SU-DHL-6 (cell line): ENCODE measurements around the gene KCNN1.

Experiments used
- EZH2phosphoT487 ChIP-seq: fragments of 200-600 bp; sonication (generic), shearing (Covaris generic); conservative IDR thresholded peaks from 2 replicates; pipeline ENCODE4 v1.6.1; 2018; ENCODE audit warnings: mild to moderate bottlenecking, antibody characterized with exemption, low read length, moderate library complexity, mixed read lengths
- TF ChIP-seq, protein P1 (sequence below): fragments of 200-600 bp; sonication (generic); IDR thresholded peaks from one replicate; pipeline ENCODE4 v1.5.1; 2017; ENCODE audit warnings: antibody characterized with exemption, mild to moderate bottlenecking, low read length, moderate library complexity; ENCODE audit not compliant: insufficient read depth, poor library complexity, severe bottlenecking

DNA sequence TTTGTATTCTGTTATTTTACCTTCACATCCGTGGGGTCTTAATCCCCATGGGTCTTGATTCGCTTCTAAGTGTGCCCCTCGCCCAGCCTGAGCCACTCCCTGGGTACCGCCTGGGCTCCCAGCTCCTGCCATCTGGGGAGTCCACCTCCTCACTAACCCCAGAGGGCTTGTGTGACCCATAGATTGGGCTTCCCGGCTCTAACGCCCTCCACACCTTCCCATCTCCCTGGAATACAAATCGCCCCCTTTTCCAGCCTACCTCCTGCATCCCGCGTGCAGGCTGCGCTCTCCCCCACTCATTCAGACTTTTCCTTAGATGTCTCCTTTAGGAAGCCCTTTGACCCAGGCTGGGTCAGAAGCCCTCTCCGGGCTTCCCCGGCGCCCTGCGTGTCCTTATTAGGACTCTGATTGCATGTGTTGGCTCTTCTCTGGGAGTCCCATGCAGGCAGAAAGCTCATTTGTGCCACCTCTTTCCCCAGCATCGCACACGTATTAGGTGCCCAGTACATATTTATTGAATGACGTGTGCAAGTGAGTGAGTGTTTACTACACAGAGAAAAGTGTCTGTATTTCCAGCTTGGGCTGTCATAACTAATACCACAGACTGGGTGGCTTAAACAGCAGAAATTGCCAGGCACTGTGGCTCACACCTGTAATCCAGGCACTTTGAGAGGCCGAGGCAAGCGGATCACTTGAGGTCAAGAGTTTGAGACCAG is 33.3 kb upstream of the KCNN1 start:
- TF ChIP-seq, protein P1, sequence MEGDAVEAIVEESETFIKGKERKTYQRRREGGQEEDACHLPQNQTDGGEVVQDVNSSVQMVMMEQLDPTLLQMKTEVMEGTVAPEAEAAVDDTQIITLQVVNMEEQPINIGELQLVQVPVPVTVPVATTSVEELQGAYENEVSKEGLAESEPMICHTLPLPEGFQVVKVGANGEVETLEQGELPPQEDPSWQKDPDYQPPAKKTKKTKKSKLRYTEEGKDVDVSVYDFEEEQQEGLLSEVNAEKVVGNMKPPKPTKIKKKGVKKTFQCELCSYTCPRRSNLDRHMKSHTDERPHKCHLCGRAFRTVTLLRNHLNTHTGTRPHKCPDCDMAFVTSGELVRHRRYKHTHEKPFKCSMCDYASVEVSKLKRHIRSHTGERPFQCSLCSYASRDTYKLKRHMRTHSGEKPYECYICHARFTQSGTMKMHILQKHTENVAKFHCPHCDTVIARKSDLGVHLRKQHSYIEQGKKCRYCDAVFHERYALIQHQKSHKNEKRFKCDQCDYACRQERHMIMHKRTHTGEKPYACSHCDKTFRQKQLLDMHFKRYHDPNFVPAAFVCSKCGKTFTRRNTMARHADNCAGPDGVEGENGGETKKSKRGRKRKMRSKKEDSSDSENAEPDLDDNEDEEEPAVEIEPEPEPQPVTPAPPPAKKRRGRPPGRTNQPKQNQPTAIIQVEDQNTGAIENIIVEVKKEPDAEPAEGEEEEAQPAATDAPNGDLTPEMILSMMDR = no peak
- no peak for TF ChIP-seq EZH2phosphoT487
